B cell (primary cell): Measurements from ENCODE around the gene TNFRSF19. TPM values are rescaled to one million over a fixed set of nuclear protein-coding genes. Genes with fewer than 3 reads are reported as not detected.
A peak's percentile ranks its signal among the peaks of the same experiment; 100 is the strongest.

ENCODE experiments used
- ATAC-seq: fragments of 200-7000 bp; cut with Tn5 transposase; one replicate; pipeline ENCODE4 v1.10.0; 2021; ENCODE audit warnings: low read depth, mild to moderate bottlenecking, moderate number of reproducible peaks, moderate library complexity
- CTCF ChIA-PET: fragments of 350-600 bp; sonication (Branson Sonifier 250); formaldehyde crosslinking; loops from one replicate; lab custom pipeline; 2021; ENCODE audit warnings: antibody characterized with exemption, inconsistent platforms; lab: Charles Lee
- POLR2A ChIA-PET: fragments of 350-600 bp; sonication (Branson Sonifier 250); formaldehyde crosslinking; loops from one replicate; lab custom pipeline; 2021; ENCODE audit warnings: antibody characterized with exemption; lab: Charles Lee
- DNase-seq: peaks from one replicate; pipeline ENCODE4 v3.0.0; 2013
- H2AFZ ChIP-seq: 2 replicates; pipeline ENCODE4 v1.6.1; 2012; ENCODE audit warnings: mild to moderate bottlenecking, low read depth, low read length; ENCODE audit not compliant: insufficient read depth, poor library complexity, severe bottlenecking
- H3K27ac ChIP-seq, 2 donors: 1 replicate in 1 of 2; 2 replicates in 1 of 2; pipeline ENCODE4 v1.5.1; 2012 to 2013; ENCODE audit warnings: low read length in 2 of 2, mild to moderate bottlenecking in 2 of 2, moderate library complexity in 1 of 2
- H3K27me3 ChIP-seq, 4 experiments: fragments of 200-600 bp in 1 of 4; sonication (generic) in 1 of 4; replicated peaks in 1 of 4; 1 replicate in 2 of 4; 2 replicates in 2 of 4; pipeline versions ENCODE4 v1.6.1 to v1.7.0; 2013 to 2016; ENCODE audit warnings: low read length in 3 of 4, mild to moderate bottlenecking in 2 of 4, mixed read lengths in 1 of 4, moderate library complexity in 1 of 4; ENCODE audit not compliant: insufficient read depth in 4 of 4, control insufficient read depth in 3 of 4; ENCODE audit errors: control extremely low read depth in 1 of 4
- H3K36me3 ChIP-seq, 2 experiments: replicated peaks in 1 of 2; 1 replicate in 1 of 2; 2 replicates in 1 of 2; pipeline versions ENCODE4 v1.6.1 to v1.7.1; 2013; ENCODE audit warnings: low read length in 1 of 2; ENCODE audit not compliant: insufficient read depth in 2 of 2, control insufficient read depth in 1 of 2; ENCODE audit errors: control extremely low read depth in 1 of 2, extremely low read depth in 1 of 2
- H3K4me1 ChIP-seq, 2 donors: fragments of 200-600 bp in 1 of 2; sonication (generic) in 1 of 2; 1 replicate in 1 of 2; 2 replicates in 1 of 2; pipeline versions ENCODE4 v1.5.1 to v1.6.1; 2013 to 2017; ENCODE audit warnings: low read length in 2 of 2; ENCODE audit not compliant: control insufficient read depth in 2 of 2, insufficient read depth in 2 of 2
- H3K4me2 ChIP-seq: replicated peaks from 2 replicates; pipeline ENCODE3; 2012; ENCODE audit warnings: mild to moderate bottlenecking, low read depth, low read length; ENCODE audit not compliant: poor library complexity, severe bottlenecking
- H3K4me3 ChIP-seq, 5 experiments: fragments of 200-600 bp in 1 of 5; sonication (generic) in 1 of 5; 1 replicate in 3 of 5; 2 replicates in 2 of 5; pipeline versions ENCODE4 v1.5.1 to v1.7.0; 2011 to 2016; ENCODE audit warnings: low read length in 4 of 5, mild to moderate bottlenecking in 4 of 5, low read depth in 2 of 5, control low read depth in 1 of 5, moderate library complexity in 1 of 5; ENCODE audit not compliant: insufficient read depth in 1 of 5; ENCODE audit errors: control extremely low read depth in 1 of 5, extremely low read depth in 1 of 5
- H3K79me2 ChIP-seq: fragments of 200-600 bp; sonication (generic); one replicate; pipeline ENCODE4 v1.6.0; 2016; ENCODE audit warnings: low read length; ENCODE audit not compliant: control insufficient read depth, insufficient read depth
- H3K9ac ChIP-seq: fragments of 200-600 bp; sonication (generic); 2 replicates; pipeline ENCODE4 v1.6.1; 2017; ENCODE audit warnings: mild to moderate bottlenecking, low read length, moderate library complexity
- H3K9me3 ChIP-seq, 3 donors: one replicate each; pipeline versions ENCODE4 v1.6.1 to v1.7.1; 2013; ENCODE audit warnings: low read length in 2 of 3; ENCODE audit not compliant: control insufficient read depth in 2 of 3, insufficient read depth in 1 of 3; ENCODE audit errors: control extremely low read depth in 1 of 3
- H4K20me1 ChIP-seq: 2 replicates; pipeline ENCODE4 v1.6.0; 2012; ENCODE audit warnings: mild to moderate bottlenecking, low read length; ENCODE audit not compliant: insufficient read depth, control insufficient read depth, poor library complexity, severe bottlenecking
- H3K27ac Mint-ChIP-seq: one replicate; pipeline ENCODE4 v1.8.0; 2021; ENCODE audit warnings: mixed read lengths
- H3K27me3 Mint-ChIP-seq: one replicate; pipeline ENCODE4 v1.8.0; 2021; ENCODE audit warnings: mixed read lengths
- H3K4me1 Mint-ChIP-seq: one replicate; pipeline ENCODE4 v1.8.0; 2021; ENCODE audit warnings: mixed read lengths
- H3K4me3 Mint-ChIP-seq: one replicate; pipeline ENCODE4 v1.8.0; 2021; ENCODE audit warnings: mixed read lengths
- H3K9me3 Mint-ChIP-seq: one replicate; pipeline ENCODE4 v1.8.0; 2022; ENCODE audit warnings: mixed read lengths; ENCODE audit not compliant: insufficient read depth
- EZH2 ChIP-seq: IDR thresholded peaks from 2 replicates; pipeline ENCODE4 v1.6.1; 2012; ENCODE audit warnings: borderline replicate concordance, low read depth, mild to moderate bottlenecking, moderate library complexity, low read length; ENCODE audit not compliant: insufficient read depth, poor library complexity, severe bottlenecking
- WGBS: methylation state at CpG from one replicate; pipeline ENCODE4 v1.1.5; 2013; ENCODE audit warnings: missing lambda C conversion rate; ENCODE audit not compliant: insufficient coverage; 5-methylcytosine and 5-hydroxymethylcytosine counted together
- intact Hi-C: fragments of 100-400 bp; cut with micrococcal nuclease; formaldehyde crosslinking; loops from one replicate; pipeline ENCODE4 v1.10.0; 2022
- polyA plus RNA-seq: library from polyadenylated mRNA; depleted of rRNA; stranded (reverse); fragments of >200 nt; gene quantifications from 2 replicates; pipeline ENCODE4 v1.2.3, GENCODE V29; 2012
- total RNA-seq, 2 donors: library from RNA; stranded (reverse); fragments of 120-200 nt in 1 of 2; gene quantifications; 1 replicate in 1 of 2; 2 replicates in 1 of 2; pipeline versions ENCODE4 v1.2.3 to v1.2.4, GENCODE V29; 2013 to 2022
- TF ChIP-seq, protein P1 (sequence below): fragments of 200-600 bp; IDR thresholded peaks from one replicate; pipeline ENCODE4 v1.8.0; 2022; ENCODE audit warnings: antibody characterized with exemption, mild to moderate bottlenecking

TNFRSF19 gene
- total and polyA plus RNA-seq, 2 donors (not counting 1 experiment from before 2014, with no cell fraction given): 0.36 TPM; not detected in 1

GRCh38 chr13:23667750-23668149 is 97.5 kb downstream of the TNFRSF19 start:
- H3K79me2 ChIP-seq: no peaks in the 10 kb centered on the region
- no peaks in the 10 kb centered on the region for H3K4me1 Mint-ChIP-seq
- no peak overlapping the region for H3K27ac ChIP-seq
- TF ChIP-seq EZH2: no peak
- TF ChIP-seq, protein P1, sequence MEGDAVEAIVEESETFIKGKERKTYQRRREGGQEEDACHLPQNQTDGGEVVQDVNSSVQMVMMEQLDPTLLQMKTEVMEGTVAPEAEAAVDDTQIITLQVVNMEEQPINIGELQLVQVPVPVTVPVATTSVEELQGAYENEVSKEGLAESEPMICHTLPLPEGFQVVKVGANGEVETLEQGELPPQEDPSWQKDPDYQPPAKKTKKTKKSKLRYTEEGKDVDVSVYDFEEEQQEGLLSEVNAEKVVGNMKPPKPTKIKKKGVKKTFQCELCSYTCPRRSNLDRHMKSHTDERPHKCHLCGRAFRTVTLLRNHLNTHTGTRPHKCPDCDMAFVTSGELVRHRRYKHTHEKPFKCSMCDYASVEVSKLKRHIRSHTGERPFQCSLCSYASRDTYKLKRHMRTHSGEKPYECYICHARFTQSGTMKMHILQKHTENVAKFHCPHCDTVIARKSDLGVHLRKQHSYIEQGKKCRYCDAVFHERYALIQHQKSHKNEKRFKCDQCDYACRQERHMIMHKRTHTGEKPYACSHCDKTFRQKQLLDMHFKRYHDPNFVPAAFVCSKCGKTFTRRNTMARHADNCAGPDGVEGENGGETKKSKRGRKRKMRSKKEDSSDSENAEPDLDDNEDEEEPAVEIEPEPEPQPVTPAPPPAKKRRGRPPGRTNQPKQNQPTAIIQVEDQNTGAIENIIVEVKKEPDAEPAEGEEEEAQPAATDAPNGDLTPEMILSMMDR: peak; percentile 9
- ChIA-PET CTCF (interaction anchor here (1.4 kb wide), 1 partner anchor 205 kb away, joined by 6 read pairs; no protein-coding TSS in a partner anchor), POLR2A (no interaction called here)
- peaks cover 0 to 7% (median 0%) of the 10 kb centered on the region in 4 experiments for H3K27me3 ChIP-seq
- ATAC-seq: no peak
- H3K4me2 ChIP-seq: no peak overlapping the region
- H3K4me3 ChIP-seq: no peak overlapping the region
- intact Hi-C loops: loop anchor here (1.0 kb wide), 1 partner anchor 204 kb away; no protein-coding TSS in a partner anchor
- H3K27me3 Mint-ChIP-seq: peaks cover 16% of the 10 kb centered on the region
- no peak for DNase-seq
- H2AFZ ChIP-seq: no peak overlapping the region
- no peaks in the 10 kb centered on the region for H3K36me3 ChIP-seq
- H3K4me3 Mint-ChIP-seq: no peak overlapping the region
- no peaks in the 10 kb centered on the region for H3K9me3 Mint-ChIP-seq
- H3K9ac ChIP-seq: no peak overlapping the region
- no peaks in the 10 kb centered on the region for H3K4me1 ChIP-seq
- no peak overlapping the region for H3K27ac Mint-ChIP-seq
- WGBS: 95% methylated on average over 2 of the region's 6 CpGs
- H4K20me1 ChIP-seq: no peaks in the 10 kb centered on the region
- H3K9me3 ChIP-seq: no peaks in the 10 kb centered on the region

- Mint-ChIP-seq H3K4me1 (no peaks in the 10 kb centered on the region), H3K9me3 (no peaks in the 10 kb centered on the region), H3K27me3 (peaks cover 16% of the 10 kb centered on the region), H3K4me3 (no peak overlapping the region), H3K27ac (no peak overlapping the region)
- ChIA-PET POLR2A (no interaction called here), CTCF (no interaction called here)
- intact Hi-C loops: no loop called here
- no peak overlapping the region for H3K9ac ChIP-seq
- H3K27ac ChIP-seq: no peak overlapping the region
- no peak for DNase-seq
- H3K4me1 ChIP-seq: no peaks in the 10 kb centered on the region
- no peaks in the 10 kb centered on the region for H3K79me2 ChIP-seq
- peaks cover 0 to 7% (median 0%) of the 10 kb centered on the region in 4 experiments for H3K27me3 ChIP-seq
- no peaks in the 10 kb centered on the region for H4K20me1 ChIP-seq
- TF ChIP-seq, protein P1: no peak
- no peak for TF ChIP-seq EZH2
- no peaks in the 10 kb centered on the region for H3K36me3 ChIP-seq
- no peak overlapping the region for H2AFZ ChIP-seq
- no peaks in the 10 kb centered on the region for H3K9me3 ChIP-seq
- ATAC-seq: no peak
- no peak overlapping the region for H3K4me3 ChIP-seq
- 93% methylated on average over 8 of the region's 9 CpGs for WGBS
- H3K4me2 ChIP-seq: no peak overlapping the region
Observed at GRCh38 chr13:23668562-23668961, 98.3 kb downstream of the TNFRSF19 start.
